ENCODE results near the gene CNNM3.

- no peak for TF ChIP-seq POLR2A (IDR thresholded peaks at IDR 0.05)
- TF ChIP-seq CTCF (IDR thresholded peaks at IDR 0.05): no peak
Observed at GRCh38 chr2:96835830-96836229, 19.8 kb downstream of the CNNM3 start.
